ENCODE data around the gene ARHGAP33.
"Not testable (repeated sequence)": the region's sequence is repeated elsewhere in the genome, so short reads cannot be mapped to it uniquely, and the experiment has no call there.

The ARHGAP33 gene

DNA sequence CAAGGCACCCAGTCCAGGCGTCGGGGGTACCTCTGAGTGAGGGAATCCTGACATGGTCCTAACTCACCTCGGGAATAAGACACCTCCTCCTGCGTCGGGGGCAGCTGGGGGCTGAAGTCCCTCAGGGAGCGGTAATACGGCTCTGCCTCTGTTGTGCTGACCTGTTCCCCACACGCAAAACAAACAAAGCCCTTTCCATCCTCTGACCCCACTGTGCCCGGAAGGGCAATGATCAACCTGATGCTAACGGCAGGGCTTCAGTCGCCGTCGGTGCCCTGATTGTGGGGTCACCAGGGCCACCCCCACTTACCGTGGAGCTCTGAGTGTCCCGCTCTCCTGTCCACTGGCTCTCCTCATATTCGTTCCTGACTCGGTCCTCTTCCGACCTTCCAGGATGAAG lies 55.6 kb downstream of the ARHGAP33 start:
- no peak overlapping the region for H3K4me3 ChIP-seq (ENCODE audit: low read length, poor library complexity, severe bottlenecking)
- H3F3A ChIP-seq (ENCODE audit: low read depth): no peaks in the 10 kb centered on the region
- H4K20me1 ChIP-seq (ENCODE audit: insufficient read depth, low read length, poor library complexity, severe bottlenecking): no peaks in the 10 kb centered on the region

DNA sequence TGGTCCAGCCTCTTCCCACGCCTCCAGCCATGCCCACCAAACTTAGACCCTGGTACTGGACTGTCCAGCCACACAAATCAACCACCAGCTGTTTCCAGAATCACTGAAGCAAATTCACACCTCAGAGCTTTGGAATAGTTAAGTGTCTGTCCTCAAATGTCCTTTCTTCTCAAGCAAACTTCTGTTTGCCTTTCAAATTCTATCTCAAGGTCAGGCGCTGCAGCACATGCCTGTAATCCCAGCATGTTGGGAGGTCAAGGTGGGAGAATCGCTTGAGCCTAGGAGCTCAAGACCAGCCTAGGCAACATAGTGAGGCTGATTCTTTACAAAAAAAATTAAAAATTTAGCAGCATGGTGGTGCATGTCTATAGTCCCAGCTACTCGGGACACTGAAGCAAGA lies 56.7 kb downstream of the ARHGAP33 start:
- Histone ChIP-seq H3K9me3 (ENCODE audit: insufficient read depth, low read depth, low read length) (no peaks in the 10 kb centered on the region), H3K9me2 (replicated peaks; ENCODE audit: low read depth, low read length) (no peaks in the 10 kb centered on the region), H3K4me1 (ENCODE audit: insufficient read depth, low read length, poor library complexity, severe bottlenecking) (no peaks in the 10 kb centered on the region), H3K4me3 (ENCODE audit: low read length, poor library complexity, severe bottlenecking) (no peak overlapping the region), H3K27me3 (ENCODE audit: insufficient read depth, low read length, poor library complexity, severe bottlenecking) (no peaks in the 10 kb centered on the region), H3K9ac (ENCODE audit: low read depth, low read length, poor library complexity, severe bottlenecking) (no peak overlapping the region), H3K4me2 (ENCODE audit: low read depth, low read length, poor library complexity, severe bottlenecking) (no peak overlapping the region), H3K79me2 (ENCODE audit: insufficient read depth, low read length) (no peaks in the 10 kb centered on the region), H2AFZ (ENCODE audit: low read length) (no peak overlapping the region), H4K20me1 (ENCODE audit: insufficient read depth, low read length, poor library complexity, severe bottlenecking) (no peaks in the 10 kb centered on the region), H3F3A (ENCODE audit: low read depth) (no peaks in the 10 kb centered on the region), H3K36me3 (ENCODE audit: insufficient read depth, low read length) (no peaks in the 10 kb centered on the region)
- TF ChIP-seq, protein P1, sequence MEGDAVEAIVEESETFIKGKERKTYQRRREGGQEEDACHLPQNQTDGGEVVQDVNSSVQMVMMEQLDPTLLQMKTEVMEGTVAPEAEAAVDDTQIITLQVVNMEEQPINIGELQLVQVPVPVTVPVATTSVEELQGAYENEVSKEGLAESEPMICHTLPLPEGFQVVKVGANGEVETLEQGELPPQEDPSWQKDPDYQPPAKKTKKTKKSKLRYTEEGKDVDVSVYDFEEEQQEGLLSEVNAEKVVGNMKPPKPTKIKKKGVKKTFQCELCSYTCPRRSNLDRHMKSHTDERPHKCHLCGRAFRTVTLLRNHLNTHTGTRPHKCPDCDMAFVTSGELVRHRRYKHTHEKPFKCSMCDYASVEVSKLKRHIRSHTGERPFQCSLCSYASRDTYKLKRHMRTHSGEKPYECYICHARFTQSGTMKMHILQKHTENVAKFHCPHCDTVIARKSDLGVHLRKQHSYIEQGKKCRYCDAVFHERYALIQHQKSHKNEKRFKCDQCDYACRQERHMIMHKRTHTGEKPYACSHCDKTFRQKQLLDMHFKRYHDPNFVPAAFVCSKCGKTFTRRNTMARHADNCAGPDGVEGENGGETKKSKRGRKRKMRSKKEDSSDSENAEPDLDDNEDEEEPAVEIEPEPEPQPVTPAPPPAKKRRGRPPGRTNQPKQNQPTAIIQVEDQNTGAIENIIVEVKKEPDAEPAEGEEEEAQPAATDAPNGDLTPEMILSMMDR (conservative IDR thresholded peaks at IDR 0.05; ENCODE audit: low read length): no peak
- TF ChIP-seq EZH2phosphoT487 (IDR thresholded peaks at IDR 0.05; ENCODE audit: borderline replicate concordance): no peak

More for the DNA sequence above, 55.6 kb downstream of the ARHGAP33 start:
- TF ChIP-seq, protein P1 (conservative IDR thresholded peaks at IDR 0.05; ENCODE audit: low read length): no peak
- no peak for TF ChIP-seq EZH2phosphoT487 (IDR thresholded peaks at IDR 0.05; ENCODE audit: borderline replicate concordance)
- Histone ChIP-seq H3K36me3 (ENCODE audit: insufficient read depth, low read length) (no peaks in the 10 kb centered on the region), H3K4me1 (ENCODE audit: insufficient read depth, low read length, poor library complexity, severe bottlenecking) (no peaks in the 10 kb centered on the region), H3K9me3 (ENCODE audit: insufficient read depth, low read depth, low read length) (no peaks in the 10 kb centered on the region), H3K9me2 (replicated peaks; ENCODE audit: low read depth, low read length) (no peaks in the 10 kb centered on the region), H3K79me2 (ENCODE audit: insufficient read depth, low read length) (no peaks in the 10 kb centered on the region), H2AFZ (ENCODE audit: low read length) (no peak overlapping the region), H3K9ac (ENCODE audit: low read depth, low read length, poor library complexity, severe bottlenecking) (no peak overlapping the region), H3K27me3 (ENCODE audit: insufficient read depth, low read length, poor library complexity, severe bottlenecking) (no peaks in the 10 kb centered on the region), H3K4me2 (ENCODE audit: low read depth, low read length, poor library complexity, severe bottlenecking) (no peak overlapping the region)

DNA sequence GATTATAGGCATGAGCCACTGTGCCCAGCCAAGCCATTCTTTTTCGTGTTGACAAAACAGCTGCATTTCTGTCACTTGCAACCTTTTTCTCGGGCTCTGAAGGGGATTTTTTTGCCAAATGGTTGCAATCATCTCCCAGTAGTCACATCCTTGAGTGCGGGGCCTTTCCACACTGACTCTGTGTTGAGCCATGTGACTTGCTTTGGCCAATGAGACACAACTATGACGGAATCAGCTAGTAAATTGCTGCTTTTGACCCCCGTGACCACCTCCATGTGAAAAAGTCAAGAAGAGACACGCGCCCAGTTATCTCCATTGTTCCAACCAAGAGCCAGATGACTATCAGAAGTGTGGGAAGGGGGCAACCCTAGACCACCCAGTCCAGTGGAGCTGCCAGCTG lies 58.6 kb downstream of the ARHGAP33 start:
- Histone ChIP-seq H3K4me1 (ENCODE audit: insufficient read depth, low read length, poor library complexity, severe bottlenecking) (no peaks in the 10 kb centered on the region), H2AFZ (ENCODE audit: low read length) (no peak overlapping the region), H3K9ac (ENCODE audit: low read depth, low read length, poor library complexity, severe bottlenecking) (no peak overlapping the region), H3K4me2 (ENCODE audit: low read depth, low read length, poor library complexity, severe bottlenecking) (no peak overlapping the region), H3K4me3 (ENCODE audit: low read length, poor library complexity, severe bottlenecking) (no peak overlapping the region), H3K9me2 (replicated peaks; ENCODE audit: low read depth, low read length) (no peaks in the 10 kb centered on the region), H3K9me3 (ENCODE audit: insufficient read depth, low read depth, low read length) (no peaks in the 10 kb centered on the region), H3F3A (ENCODE audit: low read depth) (no peaks in the 10 kb centered on the region), H3K36me3 (ENCODE audit: insufficient read depth, low read length) (no peaks in the 10 kb centered on the region), H4K20me1 (ENCODE audit: insufficient read depth, low read length, poor library complexity, severe bottlenecking) (no peaks in the 10 kb centered on the region), H3K27me3 (ENCODE audit: insufficient read depth, low read length, poor library complexity, severe bottlenecking) (no peaks in the 10 kb centered on the region), H3K79me2 (ENCODE audit: insufficient read depth, low read length) (no peaks in the 10 kb centered on the region)
- no peak for TF ChIP-seq EZH2phosphoT487 (IDR thresholded peaks at IDR 0.05; ENCODE audit: borderline replicate concordance)
- TF ChIP-seq, protein P1 (conservative IDR thresholded peaks at IDR 0.05; ENCODE audit: low read length): no peak

DNA sequence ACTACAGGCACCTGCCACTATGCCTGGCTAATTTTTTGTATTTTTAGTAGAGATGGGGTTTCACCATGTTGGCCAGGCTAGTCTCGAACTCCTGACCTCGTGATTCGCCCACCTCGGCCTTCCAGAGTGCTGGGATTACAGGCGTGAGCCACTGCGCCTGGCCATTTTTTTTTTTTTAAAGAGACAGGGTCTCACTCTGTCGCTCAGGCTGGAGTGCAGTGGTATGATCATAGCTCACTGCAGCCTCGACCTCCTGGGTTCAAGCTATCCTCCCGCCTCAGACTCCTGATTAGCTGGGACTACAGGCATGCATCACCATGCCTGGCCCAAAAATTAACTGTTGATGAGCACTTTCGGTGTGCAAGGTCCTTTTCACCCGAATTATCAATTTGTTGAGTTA lies 60.7 kb downstream of the ARHGAP33 start:
- H3F3A ChIP-seq (ENCODE audit: low read depth); H3K9ac ChIP-seq (ENCODE audit: low read depth, low read length, poor library complexity, severe bottlenecking); H3K79me2 ChIP-seq (ENCODE audit: insufficient read depth, low read length); H4K20me1 ChIP-seq (ENCODE audit: insufficient read depth, low read length, poor library complexity, severe bottlenecking); H3K36me3 ChIP-seq (ENCODE audit: insufficient read depth, low read length); H3K9me2 ChIP-seq (replicated peaks; ENCODE audit: low read depth, low read length); H3K9me3 ChIP-seq (ENCODE audit: insufficient read depth, low read depth, low read length); H3K4me2 ChIP-seq (ENCODE audit: low read depth, low read length, poor library complexity, severe bottlenecking); H3K27me3 ChIP-seq (ENCODE audit: insufficient read depth, low read length, poor library complexity, severe bottlenecking); H3K4me3 ChIP-seq (ENCODE audit: low read length, poor library complexity, severe bottlenecking); H2AFZ ChIP-seq (ENCODE audit: low read length); H3K4me1 ChIP-seq (ENCODE audit: insufficient read depth, low read length, poor library complexity, severe bottlenecking): not testable (repeated sequence)

Data from Loucy (cell line).